Vein endothelial cell (primary cell): ENCODE measurements around the gene LRRTM4. TPM values are rescaled to one million over a fixed set of nuclear protein-coding genes. Genes with fewer than 3 reads are reported as not detected.

Experiments
- small RNA-seq: library from RNA; depleted of rRNA; stranded (forward); fragments of <200 nt; gene quantifications from one replicate; pipeline ENCODE3, GENCODE V24; 2012
- total RNA-seq: library from RNA; depleted of rRNA; stranded (reverse); fragments of >200 nt; gene quantifications from 2 replicates; pipeline ENCODE4 v1.2.3, GENCODE V29; 2012

The LRRTM4 gene
- total RNA-seq = not detected in 2 replicates

GRCh38 chr2:77521931-77522470, at the start of gene LRRTM4:
Gene LRRTM4 (minus strand): TSS chr2:77522376.

Small RNA genes lying within 50 kb of the gene (small RNA-seq; reads per million reads assigned to genes)
- not detected for gene RNA5SP98
